22Rv1 (cell line): ENCODE data around the gene XRN1.

Experiments used
- ZFX ChIP-seq: fragments of 450-650 bp; IDR thresholded peaks from 2 replicates; pipeline ENCODE4 v1.6.1; 2017; ENCODE audit warnings: antibody characterized with exemption, borderline replicate concordance
- TF ChIP-seq, protein P1 (sequence below): fragments of 450-650 bp; IDR thresholded peaks from 2 replicates; pipeline ENCODE4 v1.5.1; 2017; ENCODE audit warnings: mild to moderate bottlenecking

DNA sequence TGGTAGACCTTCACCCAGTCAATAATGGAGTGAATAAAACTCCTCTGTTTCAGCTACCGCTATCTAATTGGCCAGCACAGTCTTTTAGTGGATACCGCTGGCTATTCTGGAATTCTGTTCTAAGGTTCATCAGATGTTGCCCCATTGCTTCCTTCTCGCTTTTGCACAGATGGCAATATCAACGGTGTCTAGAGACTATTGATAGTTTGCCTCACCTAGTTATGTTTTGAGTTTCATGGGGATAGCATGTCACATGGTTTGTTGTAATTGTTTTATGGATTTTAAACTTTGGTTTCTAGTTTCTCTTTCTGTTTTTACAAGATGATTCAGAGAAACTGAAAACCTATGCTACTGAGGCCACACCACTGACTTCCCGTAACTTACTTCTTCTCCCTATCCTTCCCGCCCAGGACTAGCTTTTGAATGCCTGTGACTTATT lies 2.0 kb downstream of the XRN1 start:
- TF ChIP-seq, protein P1, sequence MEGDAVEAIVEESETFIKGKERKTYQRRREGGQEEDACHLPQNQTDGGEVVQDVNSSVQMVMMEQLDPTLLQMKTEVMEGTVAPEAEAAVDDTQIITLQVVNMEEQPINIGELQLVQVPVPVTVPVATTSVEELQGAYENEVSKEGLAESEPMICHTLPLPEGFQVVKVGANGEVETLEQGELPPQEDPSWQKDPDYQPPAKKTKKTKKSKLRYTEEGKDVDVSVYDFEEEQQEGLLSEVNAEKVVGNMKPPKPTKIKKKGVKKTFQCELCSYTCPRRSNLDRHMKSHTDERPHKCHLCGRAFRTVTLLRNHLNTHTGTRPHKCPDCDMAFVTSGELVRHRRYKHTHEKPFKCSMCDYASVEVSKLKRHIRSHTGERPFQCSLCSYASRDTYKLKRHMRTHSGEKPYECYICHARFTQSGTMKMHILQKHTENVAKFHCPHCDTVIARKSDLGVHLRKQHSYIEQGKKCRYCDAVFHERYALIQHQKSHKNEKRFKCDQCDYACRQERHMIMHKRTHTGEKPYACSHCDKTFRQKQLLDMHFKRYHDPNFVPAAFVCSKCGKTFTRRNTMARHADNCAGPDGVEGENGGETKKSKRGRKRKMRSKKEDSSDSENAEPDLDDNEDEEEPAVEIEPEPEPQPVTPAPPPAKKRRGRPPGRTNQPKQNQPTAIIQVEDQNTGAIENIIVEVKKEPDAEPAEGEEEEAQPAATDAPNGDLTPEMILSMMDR = no peak
- no peak for TF ChIP-seq ZFX
